Measurements from ENCODE around the gene IPO5. TPM values are rescaled to one million over a fixed set of nuclear protein-coding genes. Genes with fewer than 3 reads are reported as not detected.

Gene IPO5
- total RNA-seq, 1 experiment from 2014 or later: 247 TPM

GRCh38 chr13:98007001-98007400 lies 53.5 kb downstream of the IPO5 start:
- no peak overlapping the region for H3K4me3 Mint-ChIP-seq (ENCODE audit: unreplicated experiment)
- TF ChIP-seq, protein P1, sequence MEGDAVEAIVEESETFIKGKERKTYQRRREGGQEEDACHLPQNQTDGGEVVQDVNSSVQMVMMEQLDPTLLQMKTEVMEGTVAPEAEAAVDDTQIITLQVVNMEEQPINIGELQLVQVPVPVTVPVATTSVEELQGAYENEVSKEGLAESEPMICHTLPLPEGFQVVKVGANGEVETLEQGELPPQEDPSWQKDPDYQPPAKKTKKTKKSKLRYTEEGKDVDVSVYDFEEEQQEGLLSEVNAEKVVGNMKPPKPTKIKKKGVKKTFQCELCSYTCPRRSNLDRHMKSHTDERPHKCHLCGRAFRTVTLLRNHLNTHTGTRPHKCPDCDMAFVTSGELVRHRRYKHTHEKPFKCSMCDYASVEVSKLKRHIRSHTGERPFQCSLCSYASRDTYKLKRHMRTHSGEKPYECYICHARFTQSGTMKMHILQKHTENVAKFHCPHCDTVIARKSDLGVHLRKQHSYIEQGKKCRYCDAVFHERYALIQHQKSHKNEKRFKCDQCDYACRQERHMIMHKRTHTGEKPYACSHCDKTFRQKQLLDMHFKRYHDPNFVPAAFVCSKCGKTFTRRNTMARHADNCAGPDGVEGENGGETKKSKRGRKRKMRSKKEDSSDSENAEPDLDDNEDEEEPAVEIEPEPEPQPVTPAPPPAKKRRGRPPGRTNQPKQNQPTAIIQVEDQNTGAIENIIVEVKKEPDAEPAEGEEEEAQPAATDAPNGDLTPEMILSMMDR (IDR thresholded peaks at IDR 0.05; ENCODE audit: insufficient read depth in 1 of 2, low read depth in 1 of 2, low read length in 1 of 2, severe bottlenecking in 1 of 2, unreplicated experiment in 1 of 2): no peak
- no TSS peak for BruUV-seq (replicated peaks)
- Histone ChIP-seq H3K36me3 (ENCODE audit: control insufficient read depth, insufficient read depth, low read length) (peaks cover 6% of the 10 kb centered on the region; the same call in 1 of the 2 replicates), H3K4me1 (no peaks in the 10 kb centered on the region), H3K4me3 (ENCODE audit: low read depth, low read length) (no peak overlapping the region), H3K27me3 (replicated peaks; ENCODE audit: control insufficient read depth, insufficient read depth, low read length) (no peaks in the 10 kb centered on the region), H3K9me3 (no peaks in the 10 kb centered on the region)
- intact Hi-C loops (cut with micrococcal nuclease; ENCODE audit: unreplicated experiment): no loop called here
- ChIA-PET POLR2A (no interaction called here), CTCF (no interaction called here)
- peaks cover 11% of the 10 kb centered on the region for H3K9me3 Mint-ChIP-seq (ENCODE audit: unreplicated experiment)
- no peak overlapping the region for H3K27ac Mint-ChIP-seq (ENCODE audit: unreplicated experiment)
- H3K36me3 Mint-ChIP-seq (ENCODE audit: insufficient read depth, unreplicated experiment): peaks cover 96% of the 10 kb centered on the region
- no peak for DNase-seq
- no peaks in the 10 kb centered on the region for H3K27me3 Mint-ChIP-seq (ENCODE audit: insufficient read depth, unreplicated experiment)
- peaks cover 10% of the 10 kb centered on the region for H3K4me1 Mint-ChIP-seq (ENCODE audit: low read depth, unreplicated experiment)

DNA sequence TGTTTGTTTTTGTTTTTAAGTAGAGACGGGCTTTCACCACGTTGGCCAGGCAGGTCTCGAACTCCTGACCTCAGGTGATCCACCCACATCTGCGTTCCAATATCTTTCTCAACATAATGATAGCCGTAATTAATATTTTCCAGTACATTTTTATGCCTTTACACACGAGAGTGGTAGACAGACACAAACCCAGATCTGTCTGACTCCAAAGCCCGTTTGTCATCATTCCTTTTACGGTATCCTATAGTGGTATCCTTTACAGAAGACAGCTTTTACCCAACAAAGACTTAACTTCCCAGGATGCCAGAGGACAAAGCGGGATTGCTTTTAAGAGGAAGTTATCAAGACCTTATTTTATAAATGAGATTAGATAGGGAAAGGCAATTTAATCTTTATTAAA lies 59.8 kb downstream of the IPO5 start:
- ChIA-PET POLR2A (no interaction called here), CTCF (no interaction called here)
- no peak overlapping the region for H3K4me3 ChIP-seq (ENCODE audit: low read depth, low read length)
- TF ChIP-seq, protein P1 (IDR thresholded peaks at IDR 0.05; ENCODE audit: insufficient read depth in 1 of 2, low read depth in 1 of 2, low read length in 1 of 2, severe bottlenecking in 1 of 2, unreplicated experiment in 1 of 2): no peak
- Mint-ChIP-seq H3K27ac (ENCODE audit: unreplicated experiment) (no peak overlapping the region), H3K4me1 (ENCODE audit: low read depth, unreplicated experiment) (no peaks in the 10 kb centered on the region), H3K27me3 (ENCODE audit: insufficient read depth, unreplicated experiment) (no peaks in the 10 kb centered on the region), H3K9me3 (ENCODE audit: unreplicated experiment) (no peaks in the 10 kb centered on the region), H3K36me3 (ENCODE audit: insufficient read depth, unreplicated experiment) (peaks cover 92% of the 10 kb centered on the region), H3K4me3 (ENCODE audit: unreplicated experiment) (no peak overlapping the region)
- no peak for DNase-seq
- H3K9me3 ChIP-seq: no peaks in the 10 kb centered on the region
- intact Hi-C loops (cut with micrococcal nuclease; ENCODE audit: unreplicated experiment): no loop called here
- peaks cover 3% of the 10 kb centered on the region; the same call in 1 of the 2 replicates for H3K36me3 ChIP-seq (ENCODE audit: control insufficient read depth, insufficient read depth, low read length)
- H3K4me1 ChIP-seq: no peaks in the 10 kb centered on the region
- BruUV-seq (replicated peaks): no TSS peak
- no peaks in the 10 kb centered on the region for H3K27me3 ChIP-seq (replicated peaks; ENCODE audit: control insufficient read depth, insufficient read depth, low read length)

DNA sequence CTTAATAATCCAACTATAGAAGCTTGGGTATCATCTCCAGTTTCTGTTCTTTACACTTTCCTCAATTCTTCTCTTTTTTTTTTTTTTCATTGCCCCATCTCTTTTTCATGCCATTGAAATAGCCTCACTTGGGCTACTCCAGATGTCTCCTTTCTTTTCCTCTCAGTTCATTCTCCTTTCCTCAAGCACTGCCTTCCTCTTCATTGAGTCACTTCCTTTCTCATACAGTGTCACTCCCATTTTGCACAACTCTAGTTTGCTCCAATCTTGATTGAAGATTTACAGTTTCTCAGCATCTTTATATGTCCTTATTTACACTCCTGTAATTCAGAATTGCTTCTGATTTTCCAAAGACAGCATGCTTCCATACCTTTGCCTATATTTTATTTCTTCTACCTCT lies 61.3 kb downstream of the IPO5 start:
- no peak overlapping the region for H3K27ac Mint-ChIP-seq (ENCODE audit: unreplicated experiment)
- CTCF ChIA-PET: no interaction called here
- H3K4me3 Mint-ChIP-seq (ENCODE audit: unreplicated experiment): no peak overlapping the region
- POLR2A ChIA-PET: no interaction called here
- H3K9me3 Mint-ChIP-seq (ENCODE audit: unreplicated experiment): no peaks in the 10 kb centered on the region
- BruUV-seq (replicated peaks): no TSS peak
- no peak for DNase-seq
- Histone ChIP-seq H3K36me3 (ENCODE audit: control insufficient read depth, insufficient read depth, low read length) (peaks cover 7% of the 10 kb centered on the region), H3K4me1 (no peaks in the 10 kb centered on the region), H3K4me3 (ENCODE audit: low read depth, low read length) (no peak overlapping the region), H3K9me3 (no peaks in the 10 kb centered on the region), H3K27me3 (replicated peaks; ENCODE audit: control insufficient read depth, insufficient read depth, low read length) (no peaks in the 10 kb centered on the region)
- TF ChIP-seq, protein P1 (IDR thresholded peaks at IDR 0.05; ENCODE audit: insufficient read depth in 1 of 2, low read depth in 1 of 2, low read length in 1 of 2, severe bottlenecking in 1 of 2, unreplicated experiment in 1 of 2): no peak
- H3K4me1 Mint-ChIP-seq (ENCODE audit: low read depth, unreplicated experiment): no peaks in the 10 kb centered on the region
- intact Hi-C loops (cut with micrococcal nuclease; ENCODE audit: unreplicated experiment): loop anchor here (5.0 kb wide), 1 partner anchor 157 kb away; no protein-coding TSS in a partner anchor
- H3K27me3 Mint-ChIP-seq (ENCODE audit: insufficient read depth, unreplicated experiment): no peaks in the 10 kb centered on the region
- peaks cover 94% of the 10 kb centered on the region for H3K36me3 Mint-ChIP-seq (ENCODE audit: insufficient read depth, unreplicated experiment)

Measured in Caco-2 (cell line).